H9 (cell line): Measurements from ENCODE around the gene UNC79. TPM values are rescaled to one million over a fixed set of nuclear protein-coding genes. Genes with fewer than 3 reads are reported as not detected.

Source experiments
- DNase-seq: peaks from one replicate; pipeline ENCODE4 v3.0.0-alpha.2; 2017
- H2AFZ ChIP-seq: one replicate; pipeline ENCODE4 v1.6.1; 2013; ENCODE audit warnings: mild to moderate bottlenecking, low read length, control low read depth, moderate library complexity
- H2AK5ac ChIP-seq: 2 replicates; pipeline ENCODE4 v1.6.1; 2013; ENCODE audit warnings: low read length, control low read depth, mixed read lengths; ENCODE audit not compliant: insufficient read length
- H2BK120ac ChIP-seq: one replicate; pipeline ENCODE4 v1.6.1; 2013; ENCODE audit warnings: low read depth, mild to moderate bottlenecking, low read length, control low read depth, inconsistent platforms; ENCODE audit not compliant: poor library complexity, severe bottlenecking
- H2BK12ac ChIP-seq: 2 replicates; pipeline ENCODE4 v1.6.1; 2013; ENCODE audit warnings: low read length, control low read depth, mixed read lengths, low read depth; ENCODE audit not compliant: insufficient read length
- H2BK15ac ChIP-seq: 2 replicates; pipeline ENCODE4 v1.6.1; 2013; ENCODE audit warnings: low read depth, low read length, control low read depth
- H2BK20ac ChIP-seq: one replicate; pipeline ENCODE4 v1.6.1; 2013; ENCODE audit warnings: low read depth, mild to moderate bottlenecking, low read length, control low read depth, inconsistent platforms; ENCODE audit not compliant: poor library complexity, severe bottlenecking
- H2BK5ac ChIP-seq: 2 replicates; pipeline ENCODE4 v1.6.1; 2013; ENCODE audit warnings: low read length, control low read depth, mixed read lengths; ENCODE audit not compliant: insufficient read length
- H3K14ac ChIP-seq: 2 replicates; pipeline ENCODE4 v1.6.1; 2013; ENCODE audit warnings: low read length, control low read depth; ENCODE audit not compliant: insufficient read depth
- H3K18ac ChIP-seq: 2 replicates; pipeline ENCODE4 v1.6.1; 2013; ENCODE audit warnings: low read depth, mild to moderate bottlenecking, mixed read lengths, low read length, control low read depth; ENCODE audit not compliant: insufficient read length
- H3K23ac ChIP-seq: 2 replicates; pipeline ENCODE4 v1.6.1; 2013; ENCODE audit warnings: low read length, control low read depth, mixed read lengths, low read depth; ENCODE audit not compliant: insufficient read length
- H3K23me2 ChIP-seq: 2 replicates; pipeline ENCODE4 v1.6.1; 2013; ENCODE audit warnings: low read depth, mild to moderate bottlenecking, mixed read lengths, low read length, control low read depth; ENCODE audit not compliant: insufficient read length, poor library complexity, severe bottlenecking
- H3K27ac ChIP-seq: 2 replicates; pipeline ENCODE4 v1.5.1; 2013; ENCODE audit warnings: low read length, control low read depth, mixed read lengths, low read depth; ENCODE audit not compliant: insufficient read length
- H3K27me3 ChIP-seq: 2 replicates; pipeline ENCODE4 v1.6.1; 2013; ENCODE audit warnings: low read length, control low read depth, inconsistent platforms; ENCODE audit not compliant: insufficient read depth
- H3K4ac ChIP-seq: 2 replicates; pipeline ENCODE4 v1.6.1; 2013; ENCODE audit warnings: low read depth, mild to moderate bottlenecking, control low read depth, inconsistent platforms, low read length, moderate library complexity
- H3K4me1 ChIP-seq: 2 replicates; pipeline ENCODE4 v1.6.1; 2013; ENCODE audit warnings: low read length, control low read depth, inconsistent platforms; ENCODE audit not compliant: insufficient read depth
- H3K4me2 ChIP-seq: 2 replicates; pipeline ENCODE4 v1.6.1; 2013; ENCODE audit warnings: low read length, control low read depth, mixed read lengths; ENCODE audit not compliant: insufficient read length, insufficient read depth
- H3K56ac ChIP-seq: 2 replicates; pipeline ENCODE4 v1.6.1; 2013; ENCODE audit warnings: low read depth, mild to moderate bottlenecking, mixed read lengths, low read length, control low read depth; ENCODE audit not compliant: insufficient read length
- H3K79me1 ChIP-seq: 2 replicates; pipeline ENCODE4 v1.6.1; 2013; ENCODE audit warnings: low read depth, mild to moderate bottlenecking, moderate library complexity, low read length, control low read depth, inconsistent platforms; ENCODE audit not compliant: insufficient read depth, poor library complexity, severe bottlenecking
- H3K79me2 ChIP-seq: 2 replicates; pipeline ENCODE4 v1.6.1; 2013; ENCODE audit warnings: low read length, control low read depth, inconsistent platforms; ENCODE audit not compliant: insufficient read depth
- H3K9ac ChIP-seq: 2 replicates; pipeline ENCODE4 v1.6.1; 2013; ENCODE audit warnings: low read length, control low read depth, mixed read lengths; ENCODE audit not compliant: insufficient read length; ENCODE audit errors: extremely low read depth
- H3K9me3 ChIP-seq: one replicate; pipeline ENCODE4 v1.6.1; 2013; ENCODE audit warnings: low read depth, low read length, inconsistent platforms; ENCODE audit not compliant: control insufficient read depth
- H3T11ph ChIP-seq: one replicate; pipeline ENCODE4 v1.6.1; 2013; ENCODE audit warnings: mild to moderate bottlenecking, low read length, control low read depth, inconsistent platforms
- H4K20me1 ChIP-seq: one replicate; pipeline ENCODE4 v1.6.1; 2013; ENCODE audit not compliant: control insufficient read depth, insufficient read length, insufficient read depth
- H4K5ac ChIP-seq: 2 replicates; pipeline ENCODE4 v1.6.1; 2013; ENCODE audit warnings: low read depth, mild to moderate bottlenecking, mixed read lengths, low read length, control low read depth; ENCODE audit not compliant: insufficient read length
- H4K8ac ChIP-seq: replicated peaks from 2 replicates; pipeline ENCODE4 v1.6.1; 2013; ENCODE audit warnings: low read length, control low read depth, mixed read lengths, low read depth; ENCODE audit not compliant: insufficient read length
- H4K91ac ChIP-seq: 2 replicates; pipeline ENCODE4 v1.6.1; 2013; ENCODE audit warnings: low read depth, mild to moderate bottlenecking, moderate library complexity, mixed read lengths, low read length, control low read depth; ENCODE audit not compliant: insufficient read length
- H3K27ac Mint-ChIP-seq, 3 experiments: 2 replicates in 2 of 3; 3 replicates in 1 of 3; pipeline ENCODE4 v1.8.0; 2020 to 2021; ENCODE audit warnings: mixed read lengths in 3 of 3, mild to moderate bottlenecking in 1 of 3, moderate library complexity in 1 of 3
- H3K27me3 Mint-ChIP-seq: 2 replicates; pipeline ENCODE4 v1.8.0; 2021; ENCODE audit warnings: low read depth, mild to moderate bottlenecking, moderate library complexity, mixed read lengths
- H3K36me3 Mint-ChIP-seq, 3 experiments: 2 replicates in 2 of 3; 3 replicates in 1 of 3; pipeline ENCODE4 v1.8.0; 2020 to 2021; ENCODE audit warnings: low read depth in 3 of 3, mixed read lengths in 3 of 3; ENCODE audit not compliant: insufficient read depth in 1 of 3
- H3K4me1 Mint-ChIP-seq, 2 experiments: 2 replicates each; pipeline ENCODE4 v1.8.0; 2020; ENCODE audit warnings: mixed read lengths in 2 of 2
- H3K4me3 Mint-ChIP-seq, 2 experiments: 2 replicates in 1 of 2; 3 replicates in 1 of 2; pipeline ENCODE4 v1.8.0; 2020 to 2021; ENCODE audit warnings: mild to moderate bottlenecking in 2 of 2, mixed read lengths in 2 of 2, moderate library complexity in 1 of 2
- H3K9me3 Mint-ChIP-seq, 2 experiments: 2 replicates in 1 of 2; 3 replicates in 1 of 2; pipeline ENCODE4 v1.8.0; 2020; ENCODE audit warnings: mild to moderate bottlenecking in 2 of 2, mixed read lengths in 2 of 2, moderate library complexity in 1 of 2
- whole genome bisulfite sequencing: extraction: QIAGEN DNeasy Blood & Tissue Kit; methylation state at CpG from one replicate; pipeline ENCODE4 v1.1.7; 2013; ENCODE audit warnings: missing lambda C conversion rate, low lambda C conversion rate, mixed read lengths; ENCODE audit not compliant: insufficient read length; ENCODE audit errors: extremely low coverage; 5-methylcytosine and 5-hydroxymethylcytosine counted together
- total RNA-seq: library from RNA; stranded (reverse); gene quantifications from 2 replicates; pipeline ENCODE4 v1.2.1, GENCODE V29; 2021
- TF ChIP-seq, protein P1 (sequence below): fragments of 200-600 bp; sonication (generic); conservative IDR thresholded peaks from 3 replicates; pipeline ENCODE4 v1.8.0; 2021; ENCODE audit warnings: antibody characterized with exemption, mild to moderate bottlenecking

UNC79 gene
- total RNA-seq, 1 experiment from 2014 or later: 3.0 TPM

DNA sequence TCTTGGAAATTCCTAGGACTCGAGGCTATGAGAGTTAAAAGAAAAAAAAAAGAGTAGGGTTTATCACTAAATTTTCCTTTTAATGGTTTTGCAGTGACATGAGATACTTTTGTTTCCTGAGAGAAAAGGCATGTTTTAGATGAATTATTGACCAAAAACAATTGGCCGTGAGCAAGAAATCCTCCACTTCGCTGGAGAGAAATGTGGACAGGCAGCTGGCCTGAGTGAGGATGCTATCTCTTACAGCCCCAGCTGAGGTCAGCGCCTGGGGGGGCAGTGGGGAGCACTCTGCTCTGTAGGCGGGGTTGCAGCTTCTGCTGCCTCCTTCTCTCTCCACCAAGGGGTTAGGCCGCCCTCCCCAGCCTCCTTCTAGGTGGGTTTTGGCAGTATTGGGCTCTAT is 302.9 kb downstream of the UNC79 start:
- Histone ChIP-seq H2AFZ (no peak overlapping the region), H4K5ac (no peak overlapping the region), H3K56ac (no peak overlapping the region), H3K23ac (no peak overlapping the region), H3K9me3 (no peaks in the 10 kb centered on the region), H2BK5ac (no peak overlapping the region), H2AK5ac (no peak overlapping the region), H4K91ac (no peak overlapping the region), H3K23me2 (no peaks in the 10 kb centered on the region), H2BK15ac (no peak overlapping the region), H3K27ac (no peak overlapping the region), H2BK20ac (no peak overlapping the region), H2BK120ac (no peak overlapping the region), H3T11ph (no peak overlapping the region), H3K18ac (no peak overlapping the region), H3K4me1 (no peaks in the 10 kb centered on the region), H2BK12ac (no peak overlapping the region), H3K9ac (no peak overlapping the region), H4K8ac (no peak overlapping the region), H3K4ac (no peak overlapping the region), H3K79me2 (no peaks in the 10 kb centered on the region), H3K27me3 (no peaks in the 10 kb centered on the region), H3K14ac (no peak overlapping the region), H4K20me1 (no peaks in the 10 kb centered on the region), H3K4me2 (no peak overlapping the region), H3K79me1 (no peaks in the 10 kb centered on the region)
- peak overlapping the region in 1 of 3 experiments; percentile 55; a peak in 2 of 7 replicates for H3K27ac Mint-ChIP-seq
- H3K4me3 Mint-ChIP-seq: no peak overlapping the region
- H3K36me3 Mint-ChIP-seq: peaks cover 0 to 2% (median 2%) of the 10 kb centered on the region in 3 experiments; a peak in 1 of 7 replicates
- H3K9me3 Mint-ChIP-seq: no peaks in the 10 kb centered on the region; a peak in 1 of 5 replicates
- no peak for DNase-seq
- TF ChIP-seq, protein P1, sequence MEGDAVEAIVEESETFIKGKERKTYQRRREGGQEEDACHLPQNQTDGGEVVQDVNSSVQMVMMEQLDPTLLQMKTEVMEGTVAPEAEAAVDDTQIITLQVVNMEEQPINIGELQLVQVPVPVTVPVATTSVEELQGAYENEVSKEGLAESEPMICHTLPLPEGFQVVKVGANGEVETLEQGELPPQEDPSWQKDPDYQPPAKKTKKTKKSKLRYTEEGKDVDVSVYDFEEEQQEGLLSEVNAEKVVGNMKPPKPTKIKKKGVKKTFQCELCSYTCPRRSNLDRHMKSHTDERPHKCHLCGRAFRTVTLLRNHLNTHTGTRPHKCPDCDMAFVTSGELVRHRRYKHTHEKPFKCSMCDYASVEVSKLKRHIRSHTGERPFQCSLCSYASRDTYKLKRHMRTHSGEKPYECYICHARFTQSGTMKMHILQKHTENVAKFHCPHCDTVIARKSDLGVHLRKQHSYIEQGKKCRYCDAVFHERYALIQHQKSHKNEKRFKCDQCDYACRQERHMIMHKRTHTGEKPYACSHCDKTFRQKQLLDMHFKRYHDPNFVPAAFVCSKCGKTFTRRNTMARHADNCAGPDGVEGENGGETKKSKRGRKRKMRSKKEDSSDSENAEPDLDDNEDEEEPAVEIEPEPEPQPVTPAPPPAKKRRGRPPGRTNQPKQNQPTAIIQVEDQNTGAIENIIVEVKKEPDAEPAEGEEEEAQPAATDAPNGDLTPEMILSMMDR: no peak
- peaks cover 15 to 27% of the 10 kb centered on the region in 2 experiments for H3K4me1 Mint-ChIP-seq
- WGBS: no CpG with 5 or more reads among the region's 6 CpGs
- H3K27me3 Mint-ChIP-seq: peaks cover 3% of the 10 kb centered on the region
